ENCODE measurements around the gene ABAT. TPM values are rescaled to one million over a fixed set of nuclear protein-coding genes. Genes with fewer than 3 reads are reported as not detected.
"Not testable (repeated sequence)": the region's sequence is repeated elsewhere in the genome, so short reads cannot be mapped to it uniquely, and the experiment has no call there.

The ABAT gene
- total RNA-seq, 1 experiment from 2014 or later = 0.91 TPM

- no peak for DNase-seq (ENCODE audit: low read depth)
Observed at GRCh38 chr16:8785408-8785807, 111.0 kb downstream of the ABAT start.

GRCh38 chr16:8786316-8786715 is 111.9 kb downstream of the ABAT start:
- DNase-seq (ENCODE audit: low read depth) = not testable (repeated sequence)

GRCh38 chr16:8788578-8789172 is 114.3 kb downstream of the ABAT start:
- DNase-seq (ENCODE audit: low read depth) = no peak

GRCh38 chr16:8795091-8795490 is 120.7 kb downstream of the ABAT start:
- no peak for DNase-seq (ENCODE audit: low read depth)

- DNase-seq (ENCODE audit: low read depth) = no peak
Observed at GRCh38 chr16:8795818-8796217, 121.4 kb downstream of the ABAT start.

GRCh38 chr16:8796469-8797363 is 122.3 kb downstream of the ABAT start:
- no peak for DNase-seq (ENCODE audit: low read depth)

GRCh38 chr16:8797364-8798173 is 123.2 kb downstream of the ABAT start, which contains the start of the genes PMM2 and TMEM186:
Gene PMM2 (plus strand): TSS chr16:8797839. CDS start chr16:8797883, 44 bp downstream.
Gene TMEM186 (minus strand): TSS chr16:8797639. CDS start chr16:8797614, 25 bp downstream.
- DNase-seq (ENCODE audit: low read depth) = peak; percentile 97

- peak; percentile 40 for DNase-seq (ENCODE audit: low read depth)
Observed at GRCh38 chr16:8798174-8798527, 123.7 kb downstream of the ABAT start.

- DNase-seq (ENCODE audit: low read depth) = no peak
Observed at GRCh38 chr16:8798535-8799157, 124.2 kb downstream of the ABAT start.

- no peak for DNase-seq (ENCODE audit: low read depth)
Observed at GRCh38 chr16:8801701-8802100, 127.3 kb downstream of the ABAT start.

GRCh38 chr16:8803733-8804132 is 129.3 kb downstream of the ABAT start:
- DNase-seq (ENCODE audit: low read depth) = not testable (repeated sequence)

- no peak for DNase-seq (ENCODE audit: low read depth)
Observed at GRCh38 chr16:8804313-8804712, 129.9 kb downstream of the ABAT start.

GRCh38 chr16:8806272-8806983 is 132.0 kb downstream of the ABAT start:
- DNase-seq (ENCODE audit: low read depth) = no peak

- no peak for DNase-seq (ENCODE audit: low read depth)
Observed at GRCh38 chr16:8807189-8807588, 132.8 kb downstream of the ABAT start.

- DNase-seq (ENCODE audit: low read depth) = no peak
Observed at GRCh38 chr16:8808009-8808408, 133.6 kb downstream of the ABAT start.

- no peak for DNase-seq (ENCODE audit: low read depth)
Observed at GRCh38 chr16:8808613-8809353, 134.4 kb downstream of the ABAT start.

- DNase-seq (ENCODE audit: low read depth) = no peak
Observed at GRCh38 chr16:8812162-8812843, 137.9 kb downstream of the ABAT start.

- no peak for DNase-seq (ENCODE audit: low read depth)
Observed at GRCh38 chr16:8814095-8814806, 139.8 kb downstream of the ABAT start.

Measured in M059J (cell line).